K562 (cell line): ENCODE data around the gene FLG. TPM values are rescaled to one million over a fixed set of nuclear protein-coding genes. Genes with fewer than 3 reads are reported as not detected.

Experiments used
- ATAC-seq: fragments of 200-7000 bp; cut with Tn5 transposase; 3 replicates; pipeline ENCODE4 v1.9.1; 2020; ENCODE audit warnings: moderate library complexity
- Bru-seq: library from RNA; stranded (reverse); fragments of 400-500 nt; gene quantifications from one replicate; lab custom pipeline; 2021; lab: Mats Ljungman, UMichigan
- BruChase-seq, 2 experiments: library from RNA; stranded (reverse); fragments of 400-500 nt; gene quantifications; one replicate each; lab custom pipeline; 2021; lab: Mats Ljungman, UMichigan
- BruUV-seq: library from RNA; stranded (reverse); fragments of 400-500 nt; replicated peaks from 2 replicates; lab custom pipeline; 2021; lab: Mats Ljungman, UMichigan
- CTCF ChIA-PET: fragments of 300-600 bp; formaldehyde crosslinking; extraction: SDS; loops from one replicate; lab custom pipeline; 2021; ENCODE audit warnings: low intra/inter-chr PET ratio; lab: Yijun Ruan, JAX
- POLR2A ChIA-PET: fragments of 300-600, 350-650 bp; sonication (Branson Sonifier 250); formaldehyde crosslinking; extraction: SDS; loops from one replicate; lab custom pipeline; 2021; ENCODE audit warnings: antibody characterized with exemption, inconsistent platforms; lab: Yijun Ruan, JAX
- DNase-seq, 4 experiments: peaks; one replicate each; pipeline versions ENCODE4 v3.0.0 to v3.0.0-alpha.2; 2011 to 2018; ENCODE audit warnings: low spot score in 3 of 4, mixed read lengths in 3 of 4; ENCODE audit errors: extremely low read depth in 1 of 4
- FAIRE-seq: peaks from 2 replicates; lab custom pipeline; 2011; peaks lifted over from hg19 to GRCh38; lab: Jason Lieb, UNC
- H2AFZ ChIP-seq: 2 replicates; pipeline ENCODE4 v1.6.0; 2011; ENCODE audit warnings: low read depth, low read length, control low read depth, inconsistent platforms
- H3K27ac ChIP-seq: fragments of 200-600 bp; 3 replicates; pipeline ENCODE4 v1.8.0; 2011; ENCODE audit warnings: low read depth, mild to moderate bottlenecking, control low read depth, inconsistent platforms, low read length, moderate library complexity, mixed read lengths; ENCODE audit errors: extremely low read depth
- H3K27me3 ChIP-seq, 2 experiments: fragments of 300-600 bp in 1 of 2; 2 replicates in 1 of 2; 3 replicates in 1 of 2; pipeline versions ENCODE4 v1.6.0 to v1.8.0; 2011; ENCODE audit warnings: inconsistent platforms in 2 of 2, low read length in 2 of 2, mild to moderate bottlenecking in 1 of 2, mixed read lengths in 1 of 2, moderate library complexity in 1 of 2; ENCODE audit not compliant: control insufficient read depth in 2 of 2, insufficient read depth in 2 of 2
- H3K36me3 ChIP-seq: fragments of 300-600 bp; 3 replicates; pipeline ENCODE4 v1.8.0; 2011; ENCODE audit warnings: mild to moderate bottlenecking, low read length, inconsistent platforms; ENCODE audit not compliant: control insufficient read depth, insufficient read depth
- H3K4me1 ChIP-seq, 2 experiments: fragments of 200-600 bp in 1 of 2; replicated peaks in 1 of 2; 2 replicates in 1 of 2; 3 replicates in 1 of 2; pipeline versions ENCODE4 v1.5.1 to v1.8.0; 2011; ENCODE audit warnings: inconsistent platforms in 2 of 2, low read length in 2 of 2, mild to moderate bottlenecking in 1 of 2, mixed read lengths in 1 of 2, moderate library complexity in 1 of 2; ENCODE audit not compliant: control insufficient read depth in 2 of 2, insufficient read depth in 2 of 2
- H3K4me2 ChIP-seq: 2 replicates; pipeline ENCODE4 v1.6.1; 2011; ENCODE audit warnings: low read length, control low read depth, inconsistent platforms, mixed read lengths; ENCODE audit not compliant: insufficient read depth
- H3K4me3 ChIP-seq: fragments of 200-600 bp; sonication (generic), shearing (Covaris generic); 2 replicates; pipeline ENCODE4 v1.5.1; 2016; ENCODE audit warnings: control low read depth, inconsistent platforms
- H3K79me2 ChIP-seq: fragments of 200-600 bp; 3 replicates; pipeline ENCODE4 v1.8.0; 2011; ENCODE audit warnings: low read length, inconsistent platforms; ENCODE audit not compliant: control insufficient read depth, insufficient read depth
- H3K9ac ChIP-seq, 2 experiments: 2 replicates each; pipeline versions ENCODE4 v1.6.0 to v1.6.1; 2011; ENCODE audit warnings: low read depth in 2 of 2, low read length in 2 of 2, control low read depth in 1 of 2, inconsistent platforms in 1 of 2, mild to moderate bottlenecking in 1 of 2, mixed read lengths in 1 of 2; ENCODE audit not compliant: insufficient read depth in 1 of 2
- H3K9me1 ChIP-seq: one replicate; pipeline ENCODE4 v1.6.0; 2011; ENCODE audit warnings: inconsistent platforms, mild to moderate bottlenecking, low read length, moderate library complexity; ENCODE audit not compliant: control insufficient read depth, insufficient read depth
- H3K9me3 ChIP-seq: replicated peaks from 2 replicates; pipeline ENCODE4 v1.5.1; 2011; ENCODE audit warnings: low read depth, low read length, inconsistent platforms; ENCODE audit not compliant: control insufficient read depth, insufficient read depth
- H4K20me1 ChIP-seq: replicated peaks from 2 replicates; pipeline ENCODE4 v1.6.1; 2011; ENCODE audit warnings: low read length, inconsistent platforms, mixed read lengths; ENCODE audit not compliant: control insufficient read depth, insufficient read depth
- ETS1 ChIP-seq: conservative IDR thresholded peaks from 2 replicates; pipeline ENCODE4 v1.6.1; 2011; ENCODE audit warnings: low read depth, mild to moderate bottlenecking, low read length; ENCODE audit not compliant: control insufficient read depth
- EWSR1 ChIP-seq: fragments of 450-650 bp; IDR thresholded peaks from 2 replicates; pipeline ENCODE4 v1.6.1; 2018; ENCODE audit warnings: borderline replicate concordance, mild to moderate bottlenecking, low read depth, moderate library complexity; ENCODE audit not compliant: partially characterized antibody
- HOMEZ ChIP-seq: fragments of 250-450 bp; sonication (Bioruptor Pico); IDR thresholded peaks from 2 replicates; pipeline ENCODE4 v1.4.0; 2020; ENCODE audit warnings: mild to moderate bottlenecking, moderate library complexity
- MXI1 ChIP-seq: IDR thresholded peaks from 2 replicates; pipeline ENCODE4 v1.6.1; 2011; ENCODE audit warnings: low read depth, mild to moderate bottlenecking, improper control_type of control experiment, low read length
- POLR2B ChIP-seq: fragments of 450-650 bp; IDR thresholded peaks from 2 replicates; pipeline ENCODE4 v1.6.1; 2018; ENCODE audit warnings: low read depth; ENCODE audit not compliant: partially characterized antibody
- RERE ChIP-seq: sonication (generic); formaldehyde crosslinking; IDR thresholded peaks from 2 replicates; pipeline ENCODE4 v1.8.0; 2023; ENCODE audit warnings: missing genetic modification reagents, mild to moderate bottlenecking, borderline replicate concordance
- XRCC3 ChIP-seq: fragments of 450-650 bp; IDR thresholded peaks from 2 replicates; pipeline ENCODE4 v1.6.1; 2017; ENCODE audit warnings: mild to moderate bottlenecking, moderate library complexity
- ZNF280B ChIP-seq: fragments of 250-450 bp; sonication (Bioruptor Pico); IDR thresholded peaks from 2 replicates; pipeline ENCODE4 v1.5.1; 2021; ENCODE audit warnings: mild to moderate bottlenecking
- WGBS: fragments of 100-300 bp; shearing (Covaris generic); methylation state at CpG from one replicate; pipeline ENCODE4 v1.1.6; 2016; ENCODE audit warnings: low coverage, mixed read lengths; ENCODE audit not compliant: insufficient coverage; ENCODE audit errors: missing lambda C conversion rate; 5-methylcytosine and 5-hydroxymethylcytosine counted together
- in situ Hi-C: fragments of 300-500 bp; cut with MboI; formaldehyde crosslinking; loops from 4 replicates; pipeline ENCODE4 v1.15.0; 2018; ENCODE audit warnings: inconsistent platforms, mixed read lengths
- intact Hi-C: fragments of 100-400 bp; cut with micrococcal nuclease; formaldehyde crosslinking; loops from 2 replicates; pipeline ENCODE4 v1.14.2; 2022
- long read RNA-seq, 3 experiments: library from polyadenylated mRNA in 2 of 3; library from RNA in 1 of 3; unstranded in 2 of 3; stranded (forward) in 1 of 3; transcript quantifications; one replicate each; pipeline ENCODE4 v2.0.0, GENCODE V29; 2019 to 2022
- polyA minus RNA-seq, 3 experiments: library from RNA; depleted of rRNA, polyadenylated mRNA; stranded (reverse); fragments of >200 nt; gene quantifications; 2 replicates each; pipeline ENCODE4 v1.2.3, GENCODE V29; 2011
- polyA plus RNA-seq, 8 experiments: library from polyadenylated mRNA; depleted of rRNA in 4 of 8; stranded (reverse) in 5 of 8; unstranded in 3 of 8; fragments of >200 nt; fragmentation: Nextera tagmentation in 2 of 8; fragmentation: Illumina TruSeq in 1 of 8; extraction: Ambion mirVana in 2 of 8; extraction: Trizol in 1 of 8; gene quantifications; 2 replicates each; pipeline versions ENCODE4 v1.2.1 to v1.2.3, GENCODE V29; 2011 to 2014; ENCODE audit warnings: inconsistent platforms in 1 of 8, missing spikeins in 1 of 8
- total RNA-seq, 7 experiments: library from RNA; depleted of rRNA in 6 of 7; stranded (reverse); fragments of >200 nt in 6 of 7; fragmentation: Illumina TruSeq in 2 of 7; extraction: Trizol in 2 of 7; gene quantifications; 2 replicates each; pipeline versions ENCODE4 v1.2.1 to v1.2.3, GENCODE V29; 2011 to 2021; ENCODE audit warnings: low replicate concordance in 1 of 7

FLG gene
- total RNA-seq (2011; cell fraction: chromatin; rRNA removed; ENCODE audit: low replicate concordance): not detected in 2 replicates
- not detected in 2 replicates for total RNA-seq (2011; cell fraction: nucleolus; rRNA removed)
- not detected in 2 replicates for total RNA-seq (2011; cell fraction: nucleoplasm; rRNA removed)
- not detected in 2 replicates for total RNA-seq (2014; rRNA removed)
- total RNA-seq (2014; rRNA removed; fragmentation: Illumina TruSeq; extraction: Trizol): not detected in 2 replicates
- total RNA-seq (2015; rRNA removed; fragmentation: Illumina TruSeq; extraction: Trizol): not detected in 2 replicates
- total RNA-seq (2021): not detected in 2 replicates
- polyA plus RNA-seq (2011; rRNA removed): not detected in 2 replicates
- polyA plus RNA-seq (2011; cell fraction: cytosol; rRNA removed): not detected in 2 replicates
- not detected in 2 replicates for polyA plus RNA-seq (2011; cell fraction: nucleus; rRNA removed)
- not detected in 2 replicates for polyA plus RNA-seq (2012)
- not detected in 2 replicates for polyA plus RNA-seq (2014; fragmentation: Illumina TruSeq; extraction: Trizol)
- polyA plus RNA-seq (2014; fragmentation: Nextera tagmentation; extraction: Ambion mirVana): not detected
- polyA plus RNA-seq (2014; rRNA removed): not detected in 2 replicates
- polyA minus RNA-seq (2011; rRNA and poly(A)+ RNA removed): not detected in 2 replicates
- polyA minus RNA-seq (2011; cell fraction: cytosol; rRNA and poly(A)+ RNA removed): not detected in 2 replicates
- polyA minus RNA-seq (2011; cell fraction: nucleus; rRNA and poly(A)+ RNA removed): not detected in 2 replicates
- Bru-seq, nascent RNA: not detected
- BruChase-seq, experiment 1, labeled RNA remaining after a 2-hour chase: not detected
- not detected for BruChase-seq, experiment 2, labeled RNA remaining after a 6-hour chase
- long read RNA-seq, experiment 1: 0 reads
- long read RNA-seq, experiment 2: 0 reads
- long read RNA-seq, experiment 3: 0 reads

GRCh38 chr1:152325111-152325510 lies at the start of gene FLG:
FLG (minus strand) TSS chr1:152325239; CDS start chr1:152315456, 9,783 bp downstream.
- H2AFZ ChIP-seq: no peak within 1 kb of the TSS
- no peak for DNase-seq
- no peaks in the 10 kb centered on the region for H3K27me3 ChIP-seq
- ChIA-PET POLR2A (no interaction called here), CTCF (no interaction called here)
- no peak for ATAC-seq
- H3K4me3 ChIP-seq: no peak within 1 kb of the TSS
- H3K4me1 ChIP-seq: no peaks in the 10 kb centered on the region
- in situ Hi-C loops: no loop called here
- H3K9me3 ChIP-seq: no peaks in the 10 kb centered on the region
- H3K79me2 ChIP-seq: no peaks in the 10 kb centered on the region
- H3K36me3 ChIP-seq: no peaks in the 10 kb centered on the region
- no TSS peak for BruUV-seq
- no peak for FAIRE-seq
- H3K27ac ChIP-seq: no peak within 1 kb of the TSS
- intact Hi-C loops: no loop called here
- H3K9me1 ChIP-seq: no peaks in the 10 kb centered on the region
- H4K20me1 ChIP-seq: no peaks in the 10 kb centered on the region
- H3K4me2 ChIP-seq: no peak within 1 kb of the TSS
- WGBS: 0% methylated on average over 1 of the region's 1 CpG
- H3K9ac ChIP-seq: no peak within 1 kb of the TSS
- TF ChIP-seq XRCC3 (no peak), EWSR1 (no peak), POLR2B (no peak), ZNF280B (no peak), HOMEZ (CRISPR knock-in tag) (no peak), RERE (CRISPR knock-in tag) (no peak), ETS1 (no peak), MXI1 (no peak)
